Vagina (tissue), 2 donors: ENCODE data around the gene VPS18. TPM values are rescaled to one million over a fixed set of nuclear protein-coding genes. Genes with fewer than 3 reads are reported as not detected.

Experiments used
- DNase-seq, 2 donors: peaks; one replicate each; pipeline ENCODE4 v3.0.0-alpha.2; 2017; ENCODE audit errors: extremely low spot score in 2 of 2
- H3K27ac ChIP-seq: fragments of 200-600 bp; sonication (generic); one replicate; pipeline ENCODE4 v1.5.1; 2019
- H3K27me3 ChIP-seq: fragments of 200-600 bp; sonication (generic); one replicate; pipeline ENCODE4 v1.5.1; 2019
- H3K36me3 ChIP-seq, 2 donors: fragments of 200-600 bp; sonication (generic); one replicate each; pipeline ENCODE4 v1.5.1; 2017 to 2019
- H3K4me1 ChIP-seq: fragments of 200-600 bp; sonication (generic); one replicate; pipeline ENCODE4 v1.5.1; 2019
- H3K4me3 ChIP-seq, 2 donors: fragments of 200-600 bp; sonication (generic); 1 replicate in 1 of 2; 2 replicates in 1 of 2; pipeline ENCODE4 v1.5.1; 2016 to 2019
- H3K9me3 ChIP-seq: fragments of 200-600 bp; sonication (generic); one replicate; pipeline ENCODE4 v1.5.1; 2019
- POLR2A ChIP-seq, 2 donors: fragments of 450-650 bp; IDR thresholded peaks; one replicate each; pipeline ENCODE4 v1.6.1; 2017; ENCODE audit warnings: antibody characterized with exemption in 2 of 2, mild to moderate bottlenecking in 2 of 2, moderate library complexity in 2 of 2
- POLR2AphosphoS5 ChIP-seq, 2 donors: sonication (generic); formaldehyde crosslinking; IDR thresholded peaks; one replicate each; pipeline ENCODE4 v1.9.0; 2017; ENCODE audit warnings: antibody characterized with exemption in 2 of 2, mild to moderate bottlenecking in 2 of 2, low read depth in 1 of 2; ENCODE audit not compliant: insufficient read depth in 1 of 2
- intact Hi-C: fragments of 100-400 bp; cut with DNase I; formaldehyde crosslinking; loops from one replicate; pipeline ENCODE4 v1.15.1; 2023
- total RNA-seq: library from RNA; depleted of rRNA; stranded (reverse); fragments of >200 nt; gene quantifications from one replicate; pipeline ENCODE4 v1.2.3, GENCODE V29; 2016
- TF ChIP-seq, protein P1 (sequence below), 3 experiments: fragments of 450-650 bp in 2 of 3; fragments of 200-600 bp in 1 of 3; sonication (generic) in 1 of 3; IDR thresholded peaks; one replicate each; pipeline ENCODE4 v1.5.1; 2017 to 2019; ENCODE audit warnings: antibody characterized with exemption in 3 of 3, mild to moderate bottlenecking in 2 of 3, moderate library complexity in 2 of 3

The VPS18 gene
- total RNA-seq, 1 donor from 2014 or later = 21.4 TPM

DNA sequence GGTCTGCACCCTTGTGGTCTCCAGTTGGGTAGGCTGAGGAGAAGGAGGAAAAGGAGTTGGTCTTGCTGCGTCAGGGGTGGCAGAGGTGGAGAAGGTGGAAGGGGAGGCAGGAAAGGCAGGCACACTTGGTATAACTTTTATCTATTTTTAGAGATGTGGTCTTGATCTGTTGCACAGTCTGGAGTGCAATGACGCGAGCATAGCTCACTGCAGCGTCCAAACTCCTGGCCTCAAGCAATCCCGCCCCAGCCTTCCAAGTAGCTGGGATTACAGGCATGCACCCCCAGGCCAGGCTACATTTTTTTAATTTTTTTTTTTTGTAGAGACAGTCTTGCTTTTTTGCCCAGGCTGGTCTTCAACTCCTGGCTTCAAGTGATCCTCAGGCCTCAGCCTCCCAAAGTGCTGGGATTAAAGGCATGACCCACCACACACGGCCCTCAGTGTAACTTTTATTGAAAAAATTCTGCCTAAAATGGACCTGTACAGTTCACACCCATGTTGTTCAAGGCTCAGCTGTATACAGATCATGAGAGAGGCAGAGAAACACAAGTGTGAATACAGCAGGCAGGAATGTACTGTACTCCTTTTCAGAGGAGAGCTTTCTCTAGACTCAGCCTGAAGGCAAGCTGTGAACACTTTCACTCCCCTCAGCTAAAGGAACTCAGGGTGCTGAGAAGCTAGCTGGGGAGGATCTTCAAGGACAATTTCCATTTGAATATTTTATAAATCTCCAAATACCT, 18.1 kb upstream of the VPS18 start:
- peaks cover 16% of the 10 kb centered on the region for H3K4me1 ChIP-seq
- intact Hi-C loops = no loop called here

DNA sequence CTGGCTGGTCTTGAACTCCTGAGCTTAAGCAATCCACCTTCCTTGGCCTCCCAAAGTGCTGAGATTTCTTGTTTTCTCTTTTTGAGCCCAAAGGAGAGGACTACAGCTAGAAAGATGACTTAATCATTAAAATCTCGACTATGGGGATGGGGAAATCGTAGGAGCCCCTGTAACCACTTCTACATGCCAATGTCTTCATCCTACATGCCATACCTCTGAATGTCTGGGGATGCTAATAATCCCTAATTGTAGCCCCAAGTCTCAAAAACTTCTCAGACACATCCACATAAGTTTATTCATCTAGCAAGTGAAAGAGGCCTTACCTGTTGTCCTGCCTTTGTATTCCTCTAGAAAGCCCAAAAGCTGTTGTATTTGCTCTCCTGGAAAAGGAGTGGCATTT, 16.6 kb upstream of the VPS18 start:
- peaks cover 16% of the 10 kb centered on the region for H3K4me1 ChIP-seq
- H3K27me3 ChIP-seq = no peaks in the 10 kb centered on the region
- TF ChIP-seq, protein P1, sequence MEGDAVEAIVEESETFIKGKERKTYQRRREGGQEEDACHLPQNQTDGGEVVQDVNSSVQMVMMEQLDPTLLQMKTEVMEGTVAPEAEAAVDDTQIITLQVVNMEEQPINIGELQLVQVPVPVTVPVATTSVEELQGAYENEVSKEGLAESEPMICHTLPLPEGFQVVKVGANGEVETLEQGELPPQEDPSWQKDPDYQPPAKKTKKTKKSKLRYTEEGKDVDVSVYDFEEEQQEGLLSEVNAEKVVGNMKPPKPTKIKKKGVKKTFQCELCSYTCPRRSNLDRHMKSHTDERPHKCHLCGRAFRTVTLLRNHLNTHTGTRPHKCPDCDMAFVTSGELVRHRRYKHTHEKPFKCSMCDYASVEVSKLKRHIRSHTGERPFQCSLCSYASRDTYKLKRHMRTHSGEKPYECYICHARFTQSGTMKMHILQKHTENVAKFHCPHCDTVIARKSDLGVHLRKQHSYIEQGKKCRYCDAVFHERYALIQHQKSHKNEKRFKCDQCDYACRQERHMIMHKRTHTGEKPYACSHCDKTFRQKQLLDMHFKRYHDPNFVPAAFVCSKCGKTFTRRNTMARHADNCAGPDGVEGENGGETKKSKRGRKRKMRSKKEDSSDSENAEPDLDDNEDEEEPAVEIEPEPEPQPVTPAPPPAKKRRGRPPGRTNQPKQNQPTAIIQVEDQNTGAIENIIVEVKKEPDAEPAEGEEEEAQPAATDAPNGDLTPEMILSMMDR (IDR thresholded peaks at IDR 0.05) = no peak
- TF ChIP-seq POLR2AphosphoS5 (IDR thresholded peaks at IDR 0.05; ENCODE audit: insufficient read depth in 1 of 2, low read depth in 1 of 2) (no peak), POLR2A (IDR thresholded peaks at IDR 0.05) (no peak)
- DNase-seq = no peak
- H3K9me3 ChIP-seq = no peaks in the 10 kb centered on the region
- no peak overlapping the region for H3K27ac ChIP-seq
- no peak overlapping the region for H3K4me3 ChIP-seq
- H3K36me3 ChIP-seq = no peaks in the 10 kb centered on the region
- intact Hi-C loops = no loop called here

More for the DNA sequence above, 18.1 kb upstream of the VPS18 start:
- H3K36me3 ChIP-seq = no peaks in the 10 kb centered on the region
- no peak overlapping the region for H3K4me3 ChIP-seq
- no peak for DNase-seq
- TF ChIP-seq POLR2AphosphoS5 (IDR thresholded peaks at IDR 0.05; ENCODE audit: insufficient read depth in 1 of 2, low read depth in 1 of 2) = no peak
- TF ChIP-seq, protein P1 (IDR thresholded peaks at IDR 0.05) = no peak
- no peak for TF ChIP-seq POLR2A (IDR thresholded peaks at IDR 0.05)
- no peaks in the 10 kb centered on the region for H3K9me3 ChIP-seq
- no peaks in the 10 kb centered on the region for H3K27me3 ChIP-seq
- H3K27ac ChIP-seq = no peak overlapping the region

DNA sequence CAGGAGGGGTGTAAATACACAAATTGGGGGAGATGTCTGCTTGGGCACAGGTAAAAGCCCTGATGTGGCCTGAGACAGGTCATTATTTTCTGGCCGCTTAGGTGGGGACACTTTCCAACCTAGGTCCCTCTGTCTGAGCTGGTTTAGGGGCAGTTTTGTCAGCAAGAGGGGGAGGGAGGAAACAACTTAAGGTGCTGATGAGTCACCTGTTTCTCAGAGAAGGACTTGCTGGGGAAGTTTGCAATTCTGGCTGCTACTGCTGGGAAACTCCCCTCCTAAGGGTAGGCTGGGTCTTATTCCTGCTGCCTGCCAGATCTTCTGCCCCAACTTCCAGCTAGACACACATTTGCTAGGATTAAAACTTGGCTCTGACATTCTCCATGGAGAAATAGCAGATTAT, 15.5 kb upstream of the VPS18 start:
- Histone ChIP-seq H3K36me3 (no peaks in the 10 kb centered on the region), H3K27me3 (no peaks in the 10 kb centered on the region), H3K9me3 (no peaks in the 10 kb centered on the region), H3K4me3 (no peak overlapping the region), H3K4me1 (peaks cover 10% of the 10 kb centered on the region), H3K27ac (no peak overlapping the region)
- DNase-seq = no peak
- TF ChIP-seq, protein P1 (IDR thresholded peaks at IDR 0.05) = no peak
- TF ChIP-seq POLR2AphosphoS5 (IDR thresholded peaks at IDR 0.05; ENCODE audit: insufficient read depth in 1 of 2, low read depth in 1 of 2) = peak in 1 of 2 donors; percentile 10
- intact Hi-C loops = no loop called here

DNA sequence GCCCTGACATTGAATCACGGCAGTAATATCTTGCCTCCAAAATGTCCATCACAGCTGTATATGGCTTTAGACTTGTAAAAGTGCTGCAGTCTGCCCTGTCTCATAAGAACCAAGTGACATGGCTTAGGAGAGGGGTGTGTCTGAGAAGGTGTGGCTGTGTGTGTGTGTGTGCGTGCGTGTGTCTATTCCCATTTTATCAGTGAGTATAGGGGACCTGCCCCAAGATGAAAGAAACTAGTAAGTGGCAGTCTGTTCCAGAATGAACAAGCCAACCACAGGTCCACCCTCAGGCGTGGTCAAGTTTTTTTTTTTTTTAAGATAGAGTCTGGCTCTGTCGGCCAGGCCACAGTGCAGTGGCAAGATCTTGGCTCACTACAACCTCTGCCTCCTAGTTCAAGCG, 14.6 kb upstream of the VPS18 start:
- Histone ChIP-seq H3K4me1 (peaks cover 2% of the 10 kb centered on the region), H3K27me3 (no peaks in the 10 kb centered on the region), H3K27ac (no peak overlapping the region), H3K4me3 (no peak overlapping the region), H3K36me3 (no peaks in the 10 kb centered on the region), H3K9me3 (no peaks in the 10 kb centered on the region)
- no peak for TF ChIP-seq POLR2A (IDR thresholded peaks at IDR 0.05)
- TF ChIP-seq, protein P1 (IDR thresholded peaks at IDR 0.05) = no peak
- no peak for TF ChIP-seq POLR2AphosphoS5 (IDR thresholded peaks at IDR 0.05; ENCODE audit: insufficient read depth in 1 of 2, low read depth in 1 of 2)
- intact Hi-C loops = no loop called here
- no peak for DNase-seq

DNA sequence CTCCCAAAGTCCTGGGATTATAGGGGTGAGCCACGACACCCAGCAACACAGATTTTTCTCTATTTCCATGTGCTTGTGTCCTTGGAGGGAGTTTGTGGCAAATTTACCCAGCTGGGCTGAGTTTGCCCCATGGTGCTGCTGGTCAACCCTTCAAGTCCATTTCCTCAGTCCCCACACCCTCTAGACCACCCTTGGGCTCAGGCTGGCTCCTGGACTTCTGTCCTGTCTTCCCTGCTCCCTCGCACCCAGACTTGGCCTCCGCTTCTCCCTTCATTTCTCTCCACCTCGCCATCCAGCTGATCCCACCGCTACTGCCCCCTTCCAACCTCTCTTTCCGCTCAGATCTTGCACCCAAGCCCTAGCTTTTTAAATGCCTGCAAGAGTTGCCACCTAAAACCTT, 12.9 kb upstream of the VPS18 start:
- no peak for TF ChIP-seq POLR2A (IDR thresholded peaks at IDR 0.05)
- TF ChIP-seq, protein P1 (IDR thresholded peaks at IDR 0.05) = no peak
- TF ChIP-seq POLR2AphosphoS5 (IDR thresholded peaks at IDR 0.05; ENCODE audit: insufficient read depth in 1 of 2, low read depth in 1 of 2) = no peak
- no peaks in the 10 kb centered on the region for H3K27me3 ChIP-seq
- no peaks in the 10 kb centered on the region for H3K36me3 ChIP-seq
- H3K9me3 ChIP-seq = no peaks in the 10 kb centered on the region
- no peak overlapping the region for H3K27ac ChIP-seq
- intact Hi-C loops = no loop called here
- no peaks in the 10 kb centered on the region for H3K4me1 ChIP-seq
- DNase-seq = no peak
- H3K4me3 ChIP-seq = no peak overlapping the region
